SK-N-DZ (cell line): ENCODE data around the gene ANKH.
A peak's percentile ranks its signal among the peaks of the same experiment; 100 is the strongest.

Experiments
- DNase-seq: peaks from one replicate; pipeline ENCODE4 v3.0.0-alpha.2; 2015; ENCODE audit warnings: low spot score

ANKH gene

DNA sequence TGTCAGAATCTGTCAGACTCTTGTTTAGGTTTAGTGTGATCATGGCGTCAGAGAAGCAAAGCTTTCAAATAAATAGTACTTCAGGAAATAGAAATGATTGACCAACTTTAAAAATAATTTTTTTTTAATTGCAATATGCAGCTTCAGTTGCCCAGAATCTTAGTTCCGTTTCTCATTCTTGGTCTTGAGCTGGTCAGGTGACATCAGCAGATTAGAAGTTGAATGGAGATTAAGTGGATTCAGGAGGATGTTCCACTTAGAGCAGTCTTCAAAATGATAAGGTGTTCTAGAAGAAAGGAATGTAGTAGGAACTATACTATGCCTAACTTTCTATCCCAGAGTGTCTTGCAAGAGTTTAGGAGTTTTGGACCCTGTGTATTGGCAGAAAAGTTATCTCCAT is 176.4 kb downstream of the ANKH start:
- DNase-seq = no peak

DNA sequence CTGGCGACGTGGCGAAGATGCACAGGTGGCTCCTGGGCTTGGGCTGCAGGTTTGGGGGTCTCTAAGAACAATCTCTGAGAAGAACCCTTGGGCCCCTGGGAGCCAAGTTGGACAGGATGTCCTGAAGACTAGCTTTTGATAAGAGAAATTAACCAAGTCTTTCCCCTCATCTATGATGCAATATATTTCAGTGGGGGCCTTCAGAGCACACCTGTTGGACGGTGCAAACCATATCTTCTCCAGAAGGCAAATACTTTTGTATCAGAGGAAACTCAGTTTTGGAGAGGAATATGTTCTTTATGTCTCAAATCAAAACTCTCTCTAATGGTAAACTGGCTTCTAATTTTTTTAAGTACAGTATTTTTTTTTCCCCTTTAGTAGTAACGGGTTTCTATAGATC is 178.5 kb downstream of the ANKH start:
- DNase-seq = no peak

DNA sequence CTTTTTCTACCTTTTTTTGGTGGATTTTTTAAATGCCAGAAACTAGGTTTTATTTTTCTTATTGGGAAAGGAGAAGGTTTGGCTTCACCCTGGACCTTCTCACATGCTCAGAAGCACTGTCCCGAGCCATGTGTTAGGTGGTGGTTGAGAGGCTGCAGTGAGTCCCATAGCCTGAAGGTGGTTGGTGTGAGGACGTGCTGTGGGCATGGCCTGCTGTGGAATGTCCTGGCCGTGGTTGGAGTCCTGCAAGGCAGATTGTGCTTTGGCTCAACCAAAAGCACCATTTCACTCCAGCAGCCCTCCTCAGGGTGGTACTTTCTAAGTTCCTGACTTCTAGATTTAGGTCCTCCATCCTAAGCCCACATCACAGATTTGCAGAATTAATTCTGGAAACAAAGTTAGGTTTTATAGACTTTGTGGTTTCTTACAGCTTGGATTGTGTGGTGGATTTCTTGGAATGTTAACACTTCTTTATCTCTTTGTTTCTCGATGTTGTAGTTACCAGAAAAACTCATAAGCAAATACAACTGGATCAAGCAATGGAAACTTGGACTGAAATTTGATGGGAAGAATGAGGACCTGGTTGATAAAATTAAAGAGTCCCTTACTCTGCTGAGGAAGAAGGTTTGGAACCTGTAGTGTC is 184.4 kb downstream of the ANKH start:
- DNase-seq = no peak

DNA sequence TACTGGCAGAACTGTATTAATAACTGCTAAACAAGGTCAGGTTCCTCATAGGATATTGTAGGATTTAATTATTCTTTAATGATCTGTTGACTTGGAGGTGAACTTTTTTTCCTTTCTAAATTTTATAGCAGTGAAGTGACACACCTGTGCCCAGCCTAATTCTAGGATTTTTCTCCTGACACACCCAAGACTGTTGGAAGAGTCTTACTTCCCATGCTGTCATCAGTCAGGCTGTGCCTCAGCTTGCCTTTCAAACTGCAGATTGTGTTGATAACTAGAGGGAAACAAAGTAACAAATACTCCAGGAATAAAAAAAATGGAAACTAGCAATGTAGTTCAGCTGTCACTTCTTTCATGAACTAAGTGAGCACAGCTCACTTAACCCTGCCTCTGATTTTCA is 185.1 kb downstream of the ANKH start:
- DNase-seq = no peak

DNA sequence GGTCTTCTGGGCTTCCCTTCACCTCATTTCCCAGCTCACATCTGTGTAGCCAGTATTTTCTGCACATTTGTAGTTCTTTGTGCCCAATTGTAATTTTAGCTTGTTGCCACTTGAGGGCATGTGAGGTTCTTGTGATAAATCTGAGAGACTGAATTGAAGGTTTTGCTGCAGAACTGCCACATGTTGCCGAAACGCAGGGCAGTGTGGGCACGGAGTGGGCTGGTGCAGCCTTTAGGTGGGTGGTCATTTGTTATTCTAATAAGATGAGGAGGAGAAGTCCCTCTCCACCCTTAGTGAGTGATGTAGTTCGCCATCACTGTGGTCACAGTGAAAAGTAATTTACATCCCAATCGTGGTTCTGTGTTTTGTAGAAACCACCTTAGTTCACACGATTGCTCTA is 185.8 kb downstream of the ANKH start:
- DNase-seq = peak; percentile 62

DNA sequence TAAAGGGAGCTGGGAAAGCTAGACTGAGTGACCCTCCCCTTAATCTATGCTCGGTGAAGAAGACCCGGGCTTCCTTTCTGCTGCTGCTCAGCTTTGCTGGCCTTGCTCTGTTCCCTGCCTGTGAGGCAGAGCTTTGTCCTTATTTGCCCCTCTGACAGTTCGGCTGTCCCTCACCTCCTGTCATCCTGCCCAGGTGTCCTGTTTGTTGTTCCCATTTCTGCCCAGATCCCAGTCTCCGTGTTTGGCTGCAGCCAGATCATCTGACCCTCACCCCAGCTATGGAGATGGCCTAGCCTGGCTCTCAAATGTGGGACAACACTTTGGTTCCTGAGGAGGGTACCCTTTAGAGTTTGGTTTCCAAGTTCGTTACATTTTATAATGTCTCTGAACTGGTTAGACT is 186.8 kb downstream of the ANKH start:
- DNase-seq = no peak

DNA sequence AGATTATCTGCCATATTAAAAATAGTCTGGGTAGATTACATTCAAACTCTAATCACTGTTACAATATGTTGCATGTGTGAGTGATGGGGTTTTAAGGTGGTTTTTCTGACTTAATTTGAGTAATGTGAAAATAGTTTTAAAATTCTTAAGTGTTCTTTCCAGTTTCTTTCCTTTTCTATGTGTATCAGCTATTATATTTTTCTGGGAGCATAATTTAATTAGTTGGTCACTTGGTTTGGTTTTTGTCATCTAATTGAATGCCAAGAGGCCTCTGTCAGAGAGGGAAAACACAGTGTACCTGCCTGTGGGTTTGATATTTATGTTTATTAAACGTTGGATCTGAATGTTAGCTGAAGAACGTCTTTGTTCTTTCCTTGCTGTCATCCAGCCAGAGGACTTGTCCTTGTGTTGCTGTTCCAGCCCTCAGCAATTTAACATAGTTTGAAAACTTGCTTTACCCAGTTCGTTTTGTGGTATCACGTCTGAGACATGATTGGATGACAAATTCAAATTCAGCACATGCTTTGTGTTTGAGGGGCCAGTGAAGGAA is 187.6 kb downstream of the ANKH start:
- DNase-seq = no peak

DNA sequence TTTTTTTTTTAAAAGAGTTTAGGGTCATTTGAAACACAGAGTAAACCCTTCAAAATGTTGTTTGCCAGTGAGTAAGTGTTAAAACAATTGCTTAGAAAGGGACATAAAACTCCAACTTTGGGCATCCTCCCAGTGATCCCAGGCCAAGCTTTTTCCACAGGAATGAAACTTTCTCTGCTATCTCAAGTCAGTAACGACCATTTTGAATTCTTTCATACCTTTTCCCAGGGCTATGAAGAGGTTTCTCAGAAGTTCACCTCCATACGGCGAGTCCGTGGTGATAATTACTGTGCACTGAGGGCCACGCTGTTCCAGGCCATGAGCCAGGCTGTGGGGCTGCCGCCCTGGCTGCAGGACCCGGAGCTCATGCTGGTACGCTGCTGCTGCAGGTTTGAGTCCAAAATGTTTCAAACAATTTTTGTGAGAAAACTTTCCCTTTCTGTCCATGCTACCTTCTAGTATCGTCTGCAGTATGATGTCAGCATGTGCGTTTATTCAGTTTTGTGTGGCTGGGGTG is 190.3 kb downstream of the ANKH start:
- no peak for DNase-seq

DNA sequence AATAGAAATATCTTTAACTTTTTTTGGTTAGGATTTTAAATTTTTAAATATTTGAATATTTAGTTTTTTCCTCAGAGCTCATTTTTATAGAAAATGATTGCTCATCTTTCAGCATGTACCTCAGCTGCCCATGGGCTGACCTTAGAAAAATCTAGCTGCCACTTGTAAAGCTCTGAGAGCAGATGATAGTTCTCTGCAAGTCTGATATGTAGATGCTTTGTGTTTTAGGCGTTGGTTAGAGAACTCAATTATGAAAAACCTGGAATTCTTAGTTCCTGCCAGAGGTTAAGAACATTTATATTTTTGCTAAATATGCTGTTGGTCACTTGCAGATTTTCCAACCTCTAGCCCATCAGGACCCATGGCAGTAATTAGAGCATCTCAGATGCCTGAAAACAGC is 192.0 kb downstream of the ANKH start:
- DNase-seq = no peak

DNA sequence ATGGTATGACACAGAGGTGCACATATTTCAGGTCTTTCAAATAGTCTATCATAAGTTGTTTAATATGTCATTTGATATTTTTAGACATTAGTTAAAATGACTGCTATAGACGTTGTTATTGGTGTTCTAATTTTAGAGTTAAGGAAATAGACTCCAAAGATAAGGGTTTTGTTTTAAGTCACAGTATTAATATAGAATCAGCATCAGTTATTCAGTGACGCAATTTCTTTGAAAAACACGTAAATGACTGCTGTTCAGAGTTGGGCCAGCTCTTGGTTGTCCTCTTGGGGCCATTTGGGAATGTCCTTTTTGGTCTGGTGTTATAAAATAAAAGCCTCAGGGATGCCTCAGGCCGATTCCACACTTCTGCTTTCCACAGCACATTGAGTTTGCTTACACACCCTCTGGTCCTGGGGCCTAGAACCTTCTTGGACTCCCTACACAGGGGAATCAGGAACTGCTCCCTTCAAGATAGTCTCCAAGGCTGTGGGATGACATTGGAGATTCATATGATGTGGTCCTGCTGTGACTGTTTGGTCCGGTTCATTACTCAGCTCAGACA is 192.7 kb downstream of the ANKH start:
- DNase-seq = no peak

DNA sequence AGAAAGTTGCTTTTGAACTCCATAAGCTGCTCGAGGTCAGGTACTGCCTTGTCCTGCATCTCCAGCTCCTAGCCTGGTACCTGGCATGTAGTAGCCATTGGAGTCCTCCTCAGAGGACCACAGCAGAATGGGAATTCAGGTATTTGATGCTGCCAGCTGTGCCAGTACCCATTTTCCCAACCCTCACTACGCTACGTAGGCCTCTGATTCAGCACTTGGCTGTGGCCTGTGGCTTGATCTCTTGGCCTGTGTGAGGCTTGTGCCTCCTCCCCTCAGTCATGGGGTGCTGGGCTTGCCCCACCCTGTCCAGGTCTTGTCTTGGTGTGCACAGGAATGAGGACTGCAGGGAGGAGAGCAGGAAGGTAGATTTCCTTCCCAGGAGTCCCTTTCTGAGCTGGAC is 195.3 kb downstream of the ANKH start:
- DNase-seq = no peak

DNA sequence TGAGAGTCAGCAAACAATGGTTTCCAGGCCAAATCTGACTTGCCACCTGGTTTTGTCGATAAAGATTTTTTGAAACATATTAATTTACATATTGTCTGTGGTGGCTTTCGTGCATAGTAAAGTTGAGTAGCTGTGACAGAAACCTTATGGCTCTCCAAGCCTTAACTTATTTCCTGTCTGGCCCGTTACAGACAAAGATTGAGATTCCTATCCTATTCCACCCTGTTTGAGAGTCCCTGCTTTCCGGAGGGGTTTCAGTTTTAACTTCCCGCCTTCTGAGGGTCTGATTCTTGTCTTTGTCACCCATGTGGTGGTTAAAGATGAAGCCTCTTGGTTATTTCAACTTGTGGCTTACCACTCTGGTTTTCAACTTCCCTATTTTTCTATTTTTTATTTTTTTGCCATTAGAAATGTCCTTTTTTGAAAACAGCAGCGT is 195.7 kb downstream of the ANKH start:
- no peak for DNase-seq

DNA sequence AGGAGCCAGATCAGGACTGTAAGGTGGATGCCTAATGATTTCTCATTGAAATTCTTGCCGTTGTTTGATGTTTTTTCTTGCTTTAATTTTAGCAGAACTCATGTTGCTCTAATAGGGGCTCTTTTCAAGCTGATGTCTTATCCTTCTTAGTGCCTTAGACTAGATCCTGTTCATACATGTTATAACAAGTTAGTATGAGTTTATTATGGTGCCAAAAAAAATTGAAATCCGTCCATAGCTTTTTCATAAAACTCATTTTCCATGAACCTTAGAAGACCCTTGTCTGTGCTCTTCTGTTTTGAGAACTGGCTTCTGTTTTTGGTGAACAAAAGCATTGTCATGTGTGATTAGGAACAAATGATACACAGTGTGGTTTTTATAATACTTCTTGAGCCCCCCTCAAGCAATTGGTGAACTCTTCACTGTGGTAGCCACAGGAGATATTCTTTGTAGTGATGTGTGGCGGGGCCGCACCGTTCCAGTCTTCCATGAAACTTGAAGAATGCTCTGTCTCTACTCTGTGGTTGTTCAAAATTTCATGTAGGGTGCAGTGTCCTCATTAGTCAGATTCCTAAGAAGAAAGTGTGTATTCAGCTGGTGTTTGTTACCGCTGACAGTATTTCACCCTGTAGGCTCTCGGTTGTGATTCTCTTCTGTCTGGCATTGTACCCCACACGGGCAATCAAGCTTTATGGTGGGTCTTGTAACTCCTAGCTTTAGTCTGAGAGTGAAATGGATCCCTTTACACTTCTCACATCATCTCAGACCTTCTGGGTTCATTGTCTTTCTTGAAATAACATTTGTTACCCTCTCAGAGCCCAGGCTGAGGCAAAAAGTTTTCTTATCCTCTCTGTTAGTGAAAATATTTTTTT is 196.4 kb downstream of the ANKH start:
- no peak for DNase-seq

DNA sequence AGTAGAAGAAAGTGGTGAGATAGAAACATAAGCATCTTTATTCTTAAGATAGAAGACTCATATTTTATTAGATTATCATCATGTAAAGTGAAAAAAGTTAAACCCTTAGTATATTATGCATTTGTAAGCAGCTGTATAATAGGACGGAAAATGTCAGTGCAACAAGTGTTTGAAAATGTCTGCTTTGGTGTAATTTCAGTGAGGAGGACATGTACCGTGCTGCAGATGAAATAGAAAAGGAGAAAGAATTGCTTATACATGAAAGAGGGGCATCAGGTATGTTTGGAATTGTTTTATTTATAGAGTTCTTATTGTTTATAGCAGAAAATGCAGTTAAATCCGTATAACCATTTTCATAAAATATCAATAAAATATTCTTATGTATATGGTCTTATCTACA is 198.1 kb downstream of the ANKH start:
- DNase-seq = no peak

DNA sequence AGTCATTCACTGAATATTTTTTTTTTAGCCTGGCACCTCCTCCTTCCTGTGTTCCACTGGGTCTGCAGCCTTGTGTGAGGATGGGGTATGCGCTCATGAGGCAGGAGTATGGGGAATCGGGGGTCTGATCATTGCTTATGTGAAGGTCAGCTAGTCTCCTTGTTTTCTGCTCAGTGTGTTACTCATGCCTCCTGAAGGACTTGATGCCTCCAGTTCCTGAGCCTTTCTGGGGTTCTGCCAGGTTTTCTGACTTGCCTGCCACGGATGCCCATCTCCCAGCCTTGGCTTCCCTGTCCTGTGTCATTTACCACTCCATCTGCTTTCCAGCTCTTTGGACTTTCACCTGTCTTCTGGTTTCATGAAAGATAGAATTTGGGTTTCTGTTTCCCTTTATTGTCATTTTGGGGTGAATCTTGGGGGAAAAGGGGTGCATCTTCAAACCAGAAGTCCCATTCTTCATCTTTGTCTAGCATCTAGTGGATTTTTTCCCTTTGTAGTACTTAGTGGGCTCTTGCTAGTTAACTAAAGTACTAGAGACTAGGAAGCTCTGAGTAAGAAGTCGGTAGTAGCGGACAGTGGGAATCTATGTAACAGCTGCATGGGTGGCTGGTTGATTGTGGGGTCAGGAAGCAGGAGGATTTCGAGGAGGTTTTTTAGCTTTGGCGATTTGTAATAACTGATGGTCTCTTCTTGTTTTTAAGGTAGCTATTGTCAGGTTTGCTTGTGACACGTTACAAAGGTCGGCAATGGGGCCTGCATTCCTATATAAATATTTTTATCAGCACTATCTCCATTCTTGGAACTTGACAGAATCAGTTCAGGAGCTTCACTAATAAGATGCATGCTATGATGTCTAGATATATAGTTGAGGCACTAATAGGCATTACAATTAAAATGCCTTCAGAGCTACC is 198.8 kb downstream of the ANKH start:
- no peak for DNase-seq

DNA sequence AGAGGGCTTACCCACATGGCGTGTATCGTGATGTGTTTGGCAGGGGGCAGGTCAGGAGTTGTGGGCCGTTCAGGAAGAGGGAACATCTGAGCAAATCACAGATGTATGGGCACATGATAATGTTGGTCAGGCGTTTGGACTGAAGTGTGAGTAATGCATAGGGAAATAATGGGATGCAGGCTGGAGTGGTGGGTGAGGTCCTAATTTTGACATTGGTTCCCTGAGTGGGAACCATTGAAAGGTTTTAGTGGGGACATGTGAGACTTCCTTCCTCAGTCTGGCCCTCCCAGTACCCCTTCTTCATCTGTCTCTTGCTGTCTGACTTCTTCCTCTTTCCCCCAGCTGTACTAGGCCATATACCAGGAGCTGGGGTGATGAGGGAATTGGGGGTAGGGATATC is 199.5 kb downstream of the ANKH start:
- no peak for DNase-seq

DNA sequence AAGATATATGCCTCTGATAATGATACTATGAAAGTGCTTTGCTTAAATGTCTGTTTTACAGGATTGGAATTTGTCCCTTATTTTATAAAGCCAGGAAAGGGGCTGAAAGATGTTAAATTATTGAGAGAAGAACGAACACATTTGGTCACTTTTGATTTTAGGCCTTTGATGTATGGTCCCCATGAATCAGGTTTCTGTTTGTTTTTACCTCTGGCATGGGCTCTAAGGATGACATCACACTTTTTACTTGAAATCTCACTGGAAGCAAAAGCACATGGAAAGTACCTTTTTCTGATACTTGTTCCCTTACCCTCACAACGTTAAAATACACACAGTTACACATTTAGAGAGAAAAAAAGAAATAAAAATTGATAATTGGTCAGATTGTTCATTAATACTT is 200.2 kb downstream of the ANKH start:
- DNase-seq = no peak

DNA sequence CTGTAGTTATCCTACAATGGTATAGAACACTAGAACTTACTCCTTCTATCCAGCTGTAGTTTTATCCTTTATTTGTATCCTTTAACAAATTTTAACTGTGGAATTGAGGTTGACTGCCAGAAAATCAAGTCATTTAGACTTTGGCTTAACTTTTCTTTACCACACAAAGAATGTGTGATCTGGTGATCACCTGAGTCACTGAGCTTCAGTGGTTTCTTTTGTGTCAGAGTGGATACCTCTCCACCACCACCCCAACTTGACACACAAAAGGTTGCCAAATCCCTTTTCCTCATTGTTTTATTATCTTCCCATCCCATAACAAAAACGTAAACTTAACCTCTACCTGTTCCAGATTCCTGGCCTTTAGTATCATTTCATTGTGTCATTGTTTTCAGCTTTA is 201.6 kb downstream of the ANKH start:
- DNase-seq = no peak

DNA sequence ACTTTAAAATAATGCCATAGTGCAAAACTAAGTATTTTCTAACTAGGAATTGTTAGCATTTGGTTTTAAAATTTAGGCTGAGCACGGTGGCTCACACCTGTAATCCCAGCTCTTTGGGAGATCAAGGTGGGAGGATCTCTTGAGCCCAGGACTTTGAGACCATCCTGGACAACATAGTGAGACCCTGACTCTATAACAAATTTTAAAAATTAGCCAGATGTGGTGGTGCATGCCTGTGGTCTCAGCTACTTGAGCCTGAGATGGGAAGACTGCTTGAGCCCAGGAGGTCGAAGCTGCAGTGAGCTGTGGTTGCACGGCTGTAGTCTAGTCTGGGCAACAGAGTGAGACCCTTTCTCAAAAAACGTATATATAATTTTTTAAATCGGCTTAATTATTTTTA is 202.2 kb downstream of the ANKH start:
- no peak for DNase-seq

DNA sequence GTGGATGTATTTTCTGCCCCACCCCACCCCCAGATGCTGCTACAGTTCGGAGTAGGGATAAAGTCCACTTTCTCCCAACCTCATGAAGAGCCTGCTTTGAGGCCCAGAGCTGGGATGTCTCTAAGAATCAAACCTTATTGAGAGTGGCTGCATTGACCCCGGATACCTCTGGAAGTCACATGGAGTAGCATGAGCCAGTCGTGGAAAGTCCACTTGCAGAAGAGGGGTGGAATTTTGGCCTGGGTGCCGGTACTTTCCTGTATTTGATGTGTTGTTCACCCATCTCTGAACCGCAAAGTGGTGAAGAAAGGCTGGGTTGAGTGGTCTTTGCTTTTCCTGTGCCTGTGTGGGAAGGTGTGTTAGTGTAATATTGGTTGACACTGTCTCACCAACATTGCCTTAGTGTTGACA is 203.4 kb downstream of the ANKH start:
- DNase-seq = no peak

DNA sequence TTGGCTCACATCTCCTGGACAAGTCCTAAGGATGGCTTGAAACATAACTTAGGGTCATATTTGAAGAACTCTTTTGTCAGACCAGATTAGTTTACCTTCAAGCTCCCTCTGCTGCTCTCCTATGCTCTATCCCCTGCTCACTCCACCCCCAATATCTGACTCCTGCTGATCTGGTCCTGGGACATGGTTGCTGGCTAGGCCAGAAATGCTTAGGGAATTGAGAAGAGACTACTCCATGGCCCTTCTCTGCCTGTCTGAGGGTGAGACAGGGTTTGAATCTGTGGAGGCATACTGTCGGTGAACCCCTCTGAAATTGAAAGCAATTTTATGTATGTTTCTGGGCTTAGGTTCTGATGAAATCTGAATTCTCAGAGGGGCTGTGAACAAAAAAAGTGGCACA is 203.8 kb downstream of the ANKH start:
- DNase-seq = no peak
